ENCODE data around the gene PCSK5.
"Not testable (repeated sequence)": the region's sequence is repeated elsewhere in the genome, so short reads cannot be mapped to it uniquely, and the experiment has no call there.

PCSK5 gene

GRCh38 chr9:75889977-75890471, 449 bp upstream of the PCSK5 start:
- peak; percentile 56 for DNase-seq (ENCODE audit: low read depth)

DNA sequence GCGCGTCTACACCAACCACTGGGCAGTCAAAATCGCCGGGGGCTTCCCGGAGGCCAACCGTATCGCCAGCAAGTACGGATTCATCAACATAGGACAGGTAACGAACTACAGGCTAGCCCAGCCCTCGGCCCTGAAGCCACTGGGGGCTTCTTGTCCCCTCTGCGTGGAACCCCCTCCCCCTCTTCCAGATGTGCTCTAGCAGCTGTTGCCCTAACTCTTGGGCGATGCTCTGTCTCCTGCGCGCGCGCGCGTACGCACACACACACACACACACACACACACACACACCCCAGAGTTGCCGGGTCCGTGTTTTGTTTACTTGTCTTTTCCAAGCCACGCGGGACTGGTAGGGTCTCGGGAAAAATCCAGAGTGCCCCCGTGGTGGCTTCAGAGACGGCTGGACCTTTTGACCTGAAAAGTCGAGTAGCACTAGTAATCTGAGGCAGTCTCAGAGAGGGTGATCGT, 836 bp downstream of the PCSK5 start:
- no peak for DNase-seq (ENCODE audit: low read depth)

GRCh38 chr9:75891771-75892215, 1.3 kb downstream of the PCSK5 start:
- peak; percentile 6 for DNase-seq (ENCODE audit: low read depth)

DNA sequence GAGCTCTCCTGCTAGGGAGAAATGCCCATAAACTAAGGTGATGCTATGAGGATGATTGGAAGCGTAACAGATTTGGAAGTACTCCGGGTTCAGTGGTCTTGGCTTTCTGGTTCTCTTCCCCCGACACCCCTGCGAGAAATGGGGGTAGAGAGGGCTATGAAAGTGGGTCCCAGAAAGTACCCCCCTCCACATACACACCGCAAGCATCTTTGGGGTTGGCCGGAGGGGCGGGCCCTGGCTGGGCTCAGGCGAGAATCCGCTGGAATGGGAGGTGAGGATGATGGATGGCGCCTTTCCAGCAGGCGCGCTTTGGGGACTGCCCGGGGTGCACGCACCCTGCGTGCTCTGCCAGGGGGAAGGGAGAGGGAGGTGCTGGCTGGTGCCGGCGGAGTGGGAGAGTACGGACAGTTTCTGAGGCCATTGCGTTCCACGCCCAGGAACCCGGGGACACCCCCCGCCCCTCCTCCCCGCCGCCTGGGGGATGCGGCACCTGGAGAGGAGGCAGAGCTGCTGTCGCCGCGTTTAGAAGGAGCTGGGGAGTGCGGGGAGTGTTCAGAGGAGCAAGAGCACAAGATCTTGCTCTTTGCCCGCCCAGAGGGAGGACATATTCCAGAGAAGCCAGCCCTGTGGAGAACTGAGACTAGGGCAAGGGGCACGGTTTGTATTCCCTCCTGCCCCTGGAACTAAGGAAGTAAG, 1.9 kb downstream of the PCSK5 start:
- DNase-seq (ENCODE audit: low read depth) = no peak

GRCh38 chr9:75893106-75893505, 2.6 kb downstream of the PCSK5 start:
- no peak for DNase-seq (ENCODE audit: low read depth)

DNA sequence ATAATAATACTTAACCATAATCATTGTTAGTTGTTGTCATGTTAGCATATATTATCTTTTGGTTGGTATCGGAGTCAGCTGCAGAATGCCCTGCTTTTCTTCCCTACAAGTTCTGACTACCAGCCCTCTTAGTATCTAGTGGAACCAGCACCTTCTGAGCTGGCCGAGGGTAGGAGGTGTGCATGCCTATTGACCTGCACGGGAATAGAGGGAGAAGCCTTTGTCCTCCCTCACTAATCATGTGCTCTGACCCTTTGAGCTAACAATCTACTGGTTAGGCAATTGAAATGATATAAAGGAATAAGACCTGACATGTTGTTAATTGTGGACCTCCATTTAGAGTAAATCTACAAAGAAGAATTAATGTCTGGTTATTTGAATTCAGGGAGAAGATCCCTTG, 4.1 kb downstream of the PCSK5 start:
- no peak for DNase-seq (ENCODE audit: low read depth)

DNA sequence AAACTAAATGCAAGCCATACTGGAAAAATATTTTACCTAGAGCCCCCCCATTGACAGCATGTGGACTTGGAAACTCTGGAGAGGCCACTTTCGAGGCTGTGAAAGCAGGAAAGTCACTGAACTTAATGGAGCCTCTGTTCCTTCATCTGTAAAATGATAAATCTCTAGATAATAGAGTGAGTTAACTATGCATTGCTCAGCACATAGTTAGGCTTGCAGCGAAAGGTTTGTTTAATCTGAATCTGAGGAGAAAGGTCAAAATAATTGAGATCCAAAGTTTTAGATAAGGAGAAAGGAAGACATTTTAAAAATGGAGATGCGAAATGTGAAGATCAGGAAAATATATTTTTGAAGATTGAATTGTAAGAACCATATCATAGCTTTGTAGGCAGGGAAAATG, 4.6 kb downstream of the PCSK5 start:
- DNase-seq (ENCODE audit: low read depth) = no peak

GRCh38 chr9:75896193-75896592, 5.7 kb downstream of the PCSK5 start:
- DNase-seq (ENCODE audit: low read depth) = no peak

- DNase-seq (ENCODE audit: low read depth) = not testable (repeated sequence)
Measured at GRCh38 chr9:75900893-75901524, 10.5 kb downstream of the PCSK5 start.

- peak; percentile 4 for DNase-seq (ENCODE audit: low read depth)
Measured at GRCh38 chr9:75903785-75904360, 13.4 kb downstream of the PCSK5 start.

DNA sequence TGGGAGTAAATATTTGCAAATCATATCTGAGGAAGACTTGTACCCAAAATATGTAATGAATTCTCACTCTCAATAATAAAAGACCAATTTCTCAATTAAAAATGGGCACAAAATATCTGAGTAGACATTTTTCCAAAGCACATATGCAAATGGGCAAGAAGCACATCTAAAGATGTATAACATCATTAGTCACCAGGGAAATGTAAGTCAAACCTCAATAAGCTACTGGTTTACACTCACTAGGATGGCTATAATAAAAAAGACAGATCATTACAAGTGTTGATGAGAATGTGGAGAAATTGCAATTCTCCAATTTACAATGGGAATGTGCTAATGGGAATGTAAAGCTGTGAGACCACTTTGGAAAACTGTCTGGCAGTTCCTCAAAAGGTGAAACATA, 13.9 kb downstream of the PCSK5 start:
- no peak for DNase-seq (ENCODE audit: low read depth)

DNA sequence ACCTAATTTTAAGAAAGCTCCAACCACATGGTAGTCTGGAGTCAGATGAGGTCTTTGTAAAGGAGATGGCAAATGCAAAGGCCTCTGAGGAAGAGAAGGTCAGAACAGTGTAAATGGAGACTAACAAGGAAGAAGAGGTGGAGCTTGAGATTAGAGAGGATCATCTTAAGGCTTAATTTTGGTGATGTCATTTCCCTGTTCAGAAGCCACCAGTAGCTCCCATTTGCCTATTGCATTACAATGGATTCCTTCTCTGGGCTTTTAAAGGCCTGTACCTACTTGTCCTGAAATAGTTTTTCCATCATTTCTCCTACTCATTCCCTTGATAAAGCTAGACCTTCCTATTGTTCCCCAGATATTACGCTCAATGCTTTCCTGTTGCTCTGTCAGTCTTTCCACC, 16.1 kb downstream of the PCSK5 start:
- no peak for DNase-seq (ENCODE audit: low read depth)

- DNase-seq (ENCODE audit: low read depth) = no peak
Measured at GRCh38 chr9:75907329-75907728, 16.9 kb downstream of the PCSK5 start.

- no peak for DNase-seq (ENCODE audit: low read depth)
Measured at GRCh38 chr9:75907923-75908322, 17.4 kb downstream of the PCSK5 start.

DNA sequence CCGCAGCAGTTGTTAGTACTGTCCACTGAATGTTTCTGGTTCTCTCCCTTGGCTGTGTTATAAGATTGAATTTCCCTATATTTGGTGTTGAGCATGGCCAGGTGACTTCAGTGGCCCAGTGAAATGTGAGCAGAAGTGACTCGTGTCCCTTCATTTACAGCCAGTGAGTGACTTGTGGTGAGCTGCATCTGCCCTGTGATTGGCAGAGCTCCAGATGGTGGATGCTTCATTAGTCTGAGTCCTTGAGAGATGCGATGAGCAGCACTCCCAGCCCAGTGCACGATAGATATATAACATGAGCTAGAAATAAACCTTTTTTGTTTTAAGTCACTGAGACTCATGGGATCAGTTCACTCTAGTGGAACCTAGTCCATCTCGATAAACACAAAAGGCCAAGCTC, 19.3 kb downstream of the PCSK5 start:
- no peak for DNase-seq (ENCODE audit: low read depth)

DNA sequence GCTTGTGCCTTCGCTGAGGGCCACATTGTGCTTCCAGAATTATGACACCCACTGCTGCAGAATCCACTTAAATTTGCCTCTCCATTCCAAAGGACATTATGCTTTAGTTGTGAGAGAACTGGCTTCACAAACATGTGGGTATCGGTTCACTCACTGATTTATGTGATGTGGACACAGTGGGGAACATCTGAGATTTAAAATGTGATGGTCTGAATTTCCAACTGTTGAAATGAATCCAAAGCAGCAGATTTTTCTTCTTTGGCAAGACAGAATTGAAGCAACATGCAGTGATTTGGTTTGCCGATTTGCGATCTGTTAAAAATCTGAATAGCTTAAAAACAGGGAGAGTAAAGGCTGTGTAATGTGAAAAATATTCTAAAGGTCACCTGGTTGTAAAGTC, 20.3 kb downstream of the PCSK5 start:
- no peak for DNase-seq (ENCODE audit: low read depth)

DNA sequence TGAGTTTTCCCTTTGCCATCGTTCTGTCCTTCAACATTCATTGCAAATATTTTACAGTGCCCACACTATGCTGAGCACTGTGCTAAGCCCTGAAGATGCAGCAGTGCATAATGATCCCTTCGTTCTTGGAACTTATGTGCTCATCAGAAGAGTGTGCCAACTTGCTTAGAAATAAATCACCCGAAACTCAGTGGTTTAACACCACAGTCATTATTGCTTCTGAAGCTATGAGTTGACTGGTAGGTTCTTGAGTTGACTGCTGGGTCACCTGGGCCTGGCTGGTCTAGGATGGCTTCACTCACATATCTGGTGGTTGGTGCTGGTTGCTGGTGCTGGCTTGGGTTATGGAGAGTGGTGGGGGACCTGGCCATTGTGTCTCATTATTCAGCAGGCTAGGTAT, 20.9 kb downstream of the PCSK5 start:
- DNase-seq (ENCODE audit: low read depth) = no peak

- no peak for DNase-seq (ENCODE audit: low read depth)
Measured at GRCh38 chr9:75912951-75913350, 22.5 kb downstream of the PCSK5 start.

DNA sequence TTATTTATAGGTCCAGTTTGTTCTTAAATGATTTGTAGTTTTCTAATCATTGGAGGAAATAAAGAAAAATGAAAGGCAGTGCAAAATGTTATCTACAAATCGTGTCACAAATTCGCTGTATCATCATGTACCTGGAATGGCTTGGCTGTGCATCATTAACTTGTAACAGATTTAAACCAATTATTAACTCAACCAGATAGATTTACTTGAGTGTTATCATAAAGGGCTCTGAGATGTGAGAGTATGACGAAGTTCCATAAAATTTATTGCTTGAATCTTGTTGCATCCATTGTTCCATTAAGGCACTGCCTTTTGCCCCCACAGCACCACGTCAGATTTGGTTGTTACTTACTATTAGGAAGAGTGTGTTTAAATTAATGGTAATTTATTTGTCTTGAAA, 23.5 kb downstream of the PCSK5 start:
- no peak for DNase-seq (ENCODE audit: low read depth)

DNA sequence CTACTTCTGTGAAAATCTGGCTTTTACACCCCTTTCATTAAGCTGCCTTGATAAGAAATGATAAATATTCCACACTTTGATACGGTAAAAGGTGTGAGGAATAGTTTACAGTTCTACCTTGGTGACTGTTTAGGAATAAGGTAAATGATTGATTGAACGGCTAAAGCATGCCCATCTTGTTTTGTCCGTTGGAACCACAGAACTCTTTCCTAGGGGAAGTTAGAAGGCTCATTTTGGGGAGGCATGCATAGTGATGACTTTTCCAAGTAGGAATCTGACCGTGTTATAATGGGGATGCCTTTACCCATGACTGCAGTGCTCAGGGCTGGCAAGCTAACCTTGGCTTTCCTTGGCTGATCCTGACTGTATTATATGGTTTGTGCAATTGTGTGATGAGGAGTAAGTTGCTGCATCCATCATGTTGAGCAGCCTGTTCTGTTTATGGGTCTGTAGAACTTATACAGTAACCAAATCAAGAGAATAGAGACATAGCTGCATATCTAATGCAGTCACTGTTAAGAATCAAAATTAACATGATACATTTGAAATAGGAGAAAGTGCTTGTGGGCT, 24.5 kb downstream of the PCSK5 start:
- DNase-seq (ENCODE audit: low read depth) = no peak

DNA sequence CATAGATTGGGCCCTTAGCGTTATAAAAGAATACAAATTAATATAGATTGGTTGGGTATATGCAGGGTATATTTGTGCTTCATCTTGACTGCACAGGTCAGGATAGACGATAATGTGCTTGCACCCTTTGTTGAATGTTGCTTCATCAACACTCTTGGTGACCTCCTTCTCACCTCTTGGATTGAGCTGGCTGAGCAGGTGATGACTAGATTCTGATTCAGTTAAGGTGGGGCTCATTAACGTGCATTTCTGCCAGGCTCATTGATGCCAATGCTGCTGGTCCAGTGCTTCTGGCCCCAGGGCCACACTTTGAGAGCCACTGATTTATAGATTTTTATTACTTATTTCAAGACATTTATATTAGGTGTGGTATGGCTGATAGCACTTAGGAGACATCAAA, 27.7 kb downstream of the PCSK5 start:
- no peak for DNase-seq (ENCODE audit: low read depth)

DNA sequence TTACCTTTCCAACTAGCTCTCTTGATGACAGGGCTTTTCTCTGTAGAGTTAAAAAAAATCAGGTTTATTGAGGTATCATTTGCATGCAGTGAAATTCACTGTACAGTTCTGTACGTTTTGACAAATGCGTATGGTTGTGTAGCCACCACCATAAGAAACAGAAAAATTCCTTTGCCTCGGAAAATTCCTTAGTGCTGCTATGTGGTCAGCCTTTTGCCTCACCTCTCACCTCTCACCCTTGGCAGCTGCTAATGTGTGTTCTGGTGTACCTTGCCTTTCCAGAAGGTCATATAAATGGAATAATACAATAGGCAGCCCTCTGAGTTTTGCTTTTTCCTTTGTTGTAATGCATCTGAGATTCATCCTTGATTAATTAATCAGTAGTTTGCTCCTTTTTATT, 28.4 kb downstream of the PCSK5 start:
- DNase-seq (ENCODE audit: low read depth) = no peak

Measured in EH (cell line).